HEK293T (cell line): ENCODE data around the gene ZNF786.
"Not testable (repeated sequence)": the region's sequence is repeated elsewhere in the genome, so short reads cannot be mapped to it uniquely, and the experiment has no call there.

Source experiments
- CTCF ChIA-PET: fragments of 350-600 bp; formaldehyde crosslinking; extraction: SDS; loops from one replicate; lab custom pipeline; 2021; ENCODE audit warnings: antibody characterized with exemption, inconsistent platforms; lab: Yijun Ruan, JAX
- POLR2A ChIA-PET: fragments of 350-600 bp; formaldehyde crosslinking; extraction: SDS; loops from one replicate; lab custom pipeline; 2020; ENCODE audit warnings: antibody characterized with exemption, inconsistent platforms; lab: Yijun Ruan, JAX
- DNase-seq: peaks from one replicate; pipeline ENCODE4 v3.0.0; 2012; ENCODE audit warnings: mixed read lengths; ENCODE audit errors: extremely low spot score
- ARNT ChIP-seq: fragments of 450-650 bp; IDR thresholded peaks from 2 replicates; pipeline ENCODE4 v1.6.1; 2017; ENCODE audit warnings: mild to moderate bottlenecking
- BHLHE40 ChIP-seq: fragments of 450-650 bp; IDR thresholded peaks from 2 replicates; pipeline ENCODE4 v1.6.1; 2016; ENCODE audit warnings: mild to moderate bottlenecking, moderate library complexity, borderline replicate concordance
- CTBP1 ChIP-seq: fragments of 450-650 bp; IDR thresholded peaks from 2 replicates; pipeline ENCODE4 v1.6.1; 2016; ENCODE audit warnings: borderline replicate concordance
- ELF4 ChIP-seq: fragments of 450-650 bp; IDR thresholded peaks from 2 replicates; pipeline ENCODE4 v1.6.1; 2017; ENCODE audit warnings: antibody characterized with exemption
- FOXA1 ChIP-seq: fragments of 450-650 bp; IDR thresholded peaks from 2 replicates; pipeline ENCODE4 v1.6.1; 2016; ENCODE audit warnings: mild to moderate bottlenecking
- FOXK2 ChIP-seq: fragments of 450-650 bp; IDR thresholded peaks from 2 replicates; pipeline ENCODE4 v1.6.1; 2016; ENCODE audit warnings: mild to moderate bottlenecking
- FOXM1 ChIP-seq: fragments of 450-650 bp; IDR thresholded peaks from 2 replicates; pipeline ENCODE4 v1.6.1; 2017; ENCODE audit warnings: mild to moderate bottlenecking, borderline replicate concordance
- HDGF ChIP-seq: fragments of 450-650 bp; IDR thresholded peaks from 2 replicates; pipeline ENCODE4 v1.6.1; 2017; ENCODE audit warnings: antibody characterized with exemption, borderline replicate concordance
- L3MBTL2 ChIP-seq: fragments of 450-650 bp; conservative IDR thresholded peaks from 2 replicates; pipeline ENCODE4 v1.6.1; 2016; ENCODE audit warnings: mild to moderate bottlenecking
- LEF1 ChIP-seq: fragments of 450-650 bp; IDR thresholded peaks from 2 replicates; pipeline ENCODE4 v1.6.1; 2017; ENCODE audit warnings: mild to moderate bottlenecking, borderline replicate concordance
- NFRKB ChIP-seq: fragments of 450-650 bp; IDR thresholded peaks from 2 replicates; pipeline ENCODE4 v1.6.1; 2016; ENCODE audit warnings: mild to moderate bottlenecking, moderate library complexity
- PKNOX1 ChIP-seq: fragments of 450-650 bp; IDR thresholded peaks from 2 replicates; pipeline ENCODE4 v1.6.1; 2016
- SP1 ChIP-seq: fragments of 450-650 bp; IDR thresholded peaks from 2 replicates; pipeline ENCODE4 v1.6.1; 2017
- SUZ12 ChIP-seq: fragments of 450-650 bp; IDR thresholded peaks from 2 replicates; pipeline ENCODE4 v1.6.1; 2016; ENCODE audit warnings: mild to moderate bottlenecking
- TARDBP ChIP-seq: fragments of 450-650 bp; IDR thresholded peaks from 2 replicates; pipeline ENCODE4 v1.6.1; 2016
- ZNF384 ChIP-seq: fragments of 450-650 bp; IDR thresholded peaks from 2 replicates; pipeline ENCODE4 v1.6.1; 2016

ZNF786 gene

GRCh38 chr7:149036676-149037075, 53.8 kb downstream of the ZNF786 start:
- ChIA-PET POLR2A (no interaction called here), CTCF (interaction anchor here (0.7 kb wide), 1 partner anchor 43 kb away, joined by 3 read pairs; no protein-coding TSS in a partner anchor)
- no peak for TF ChIP-seq FOXK2
- no peak for TF ChIP-seq SP1
- DNase-seq, result no peak

- POLR2A ChIA-PET, result no interaction called here
Observed at GRCh38 chr7:149031353-149031910, 59.1 kb downstream of the ZNF786 start.

GRCh38 chr7:149030439-149030838, 60.1 kb downstream of the ZNF786 start:
- not testable (repeated sequence) for DNase-seq
- ChIA-PET CTCF (interaction anchor here (0.7 kb wide), 1 partner anchor 16 kb away, joined by 3 read pairs; no protein-coding TSS in a partner anchor), POLR2A (interaction anchor here (1.4 to 2.2 kb wide), 2 partner anchors 35 to 36 kb away, joined by 3 to 6 read pairs; no protein-coding TSS in a partner anchor)

More at GRCh38 chr7:149031353-149031910, 59.1 kb downstream of the ZNF786 start:
- CTCF ChIA-PET, result no interaction called here
- TF ChIP-seq NFRKB (no peak), BHLHE40 (no peak)
- no peak for DNase-seq

GRCh38 chr7:149028346-149029109, 62.0 kb downstream of the ZNF786 start, which contains the start of gene PDIA4:
Gene PDIA4 (minus strand): TSS chr7:149028505. CDS start chr7:149028408, 97 bp downstream.
- DNase-seq, result peak; percentile 100
- POLR2A ChIA-PET, result interaction anchor here (0.6 to 2.8 kb wide), 15 partner anchors 8 to 97 kb away, joined by 3 to 15 read pairs (median 4); no protein-coding TSS in a partner anchor
- CTCF ChIA-PET, result interaction anchor here (0.7 to 1.4 kb wide), 4 partner anchors 21 to 123 kb away, joined by 3 to 6 read pairs (median 4); no protein-coding TSS in a partner anchor
- TF ChIP-seq FOXK2 (no peak), ARNT (no peak), LEF1 (no peak; the same call in 1 of the 2 replicates), HDGF (peak; percentile 90), CTBP1 (peak; percentile 35; the same call in 1 of the 2 replicates), ELF4 (no peak), FOXM1 (no peak), NFRKB (no peak), L3MBTL2 (peak; percentile 99), SP1 (no peak), PKNOX1 (peak; percentile 94), SUZ12 (no peak), TARDBP (no peak), BHLHE40 (no peak), ZNF384 (no peak), FOXA1 (no peak)

GRCh38 chr7:149027611-149028345, 62.7 kb downstream of the ZNF786 start:
- no peak for DNase-seq
- TF ChIP-seq TARDBP, result no peak
- TF ChIP-seq SUZ12, result no peak
- ChIA-PET POLR2A (interaction anchor here (1.0 to 2.8 kb wide), 2 partner anchors 9 to 37 kb away, joined by 3 to 11 read pairs; no protein-coding TSS in a partner anchor), CTCF (interaction anchor here (1.4 kb wide), 2 partner anchors 20 to 22 kb away, joined by 5 to 6 read pairs; no protein-coding TSS in a partner anchor)

- CTCF ChIA-PET, result interaction anchor here (0.9 to 2.1 kb wide), 3 partner anchors 20 to 38 kb away, joined by 3 to 10 read pairs (median 6); no protein-coding TSS in a partner anchor
- no peak for DNase-seq
- POLR2A ChIA-PET, result interaction anchor here (2.8 kb wide), 1 partner anchor 8 kb away, joined by 11 read pairs; no protein-coding TSS in a partner anchor
- TF ChIP-seq LEF1 (no peak), FOXK2 (no peak), CTBP1 (no peak), SP1 (no peak), BHLHE40 (no peak), FOXA1 (no peak), NFRKB (no peak), TARDBP (no peak), SUZ12 (no peak), ZNF384 (no peak), ELF4 (no peak), PKNOX1 (no peak), FOXM1 (no peak)
Observed at GRCh38 chr7:149027055-149027454, 63.5 kb downstream of the ZNF786 start.
